Fibroblast of lung (primary cell): ENCODE measurements around the gene ATRNL1. TPM values are rescaled to one million over a fixed set of nuclear protein-coding genes. Genes with fewer than 3 reads are reported as not detected.
A peak's percentile ranks its signal among the peaks of the same experiment; 100 is the strongest.

Experiments
- DNase-seq, 2 donors: peaks; one replicate each; pipeline versions ENCODE4 v3.0.0 to v3.0.0-alpha.2; 2010; ENCODE audit warnings: low read depth in 2 of 2
- H2AFZ ChIP-seq: 2 replicates; pipeline ENCODE4 v1.5.1; 2012; ENCODE audit warnings: low read length, control low read depth, inconsistent platforms
- H3K27ac ChIP-seq: 2 replicates; pipeline ENCODE4 v1.5.1; 2011; ENCODE audit warnings: low read length, control low read depth; ENCODE audit not compliant: insufficient read depth
- H3K27me3 ChIP-seq: 2 replicates; pipeline ENCODE4 v1.5.1; 2011; ENCODE audit warnings: mild to moderate bottlenecking, low read length; ENCODE audit not compliant: control insufficient read depth, insufficient read depth
- H3K36me3 ChIP-seq: 2 replicates; pipeline ENCODE4 v1.5.1; 2011; ENCODE audit warnings: low read length; ENCODE audit not compliant: control insufficient read depth, insufficient read depth
- H3K4me1 ChIP-seq: 2 replicates; pipeline ENCODE4 v1.5.1; 2011; ENCODE audit warnings: low read length; ENCODE audit not compliant: control insufficient read depth, insufficient read depth; ENCODE audit errors: extremely low read depth
- H3K4me2 ChIP-seq: 2 replicates; pipeline ENCODE4 v1.5.1; 2011; ENCODE audit warnings: low read length, control low read depth; ENCODE audit not compliant: insufficient read depth; ENCODE audit errors: extremely low read depth
- H3K4me3 ChIP-seq, 4 experiments: fragments of 200-600 bp in 1 of 4; sonication (generic) in 1 of 4; replicated peaks in 1 of 4; 2 replicates each; pipeline ENCODE4 v1.5.1; 2011 to 2016; ENCODE audit warnings: low read length in 4 of 4, low read depth in 3 of 4, mild to moderate bottlenecking in 3 of 4, control low read depth in 2 of 4, inconsistent platforms in 1 of 4, mixed read lengths in 1 of 4; ENCODE audit not compliant: insufficient read depth in 1 of 4; ENCODE audit errors: control extremely low read depth in 1 of 4
- H3K79me2 ChIP-seq: 2 replicates; pipeline ENCODE4 v1.5.1; 2012; ENCODE audit warnings: mild to moderate bottlenecking, low read length, inconsistent platforms; ENCODE audit not compliant: control insufficient read depth, insufficient read depth
- H3K9ac ChIP-seq: 2 replicates; pipeline ENCODE4 v1.5.1; 2011; ENCODE audit warnings: mild to moderate bottlenecking, low read length, control low read depth; ENCODE audit not compliant: insufficient read depth
- H3K9me3 ChIP-seq: 2 replicates; pipeline ENCODE4 v1.5.1; 2012; ENCODE audit warnings: low read depth, low read length; ENCODE audit not compliant: control insufficient read depth, insufficient read depth
- H4K20me1 ChIP-seq: 2 replicates; pipeline ENCODE4 v1.5.1; 2011; ENCODE audit warnings: low read length; ENCODE audit not compliant: control insufficient read depth, insufficient read depth; ENCODE audit errors: extremely low read depth
- CTCF ChIP-seq, 2 donors: IDR thresholded peaks in 1 of 2; conservative IDR thresholded peaks in 1 of 2; 1 replicate in 1 of 2; 2 replicates in 1 of 2; pipeline ENCODE4 v1.5.1; 2011 to 2012; ENCODE audit warnings: low read length in 2 of 2, control low read depth in 1 of 2, inconsistent platforms in 1 of 2, low read depth in 1 of 2, mild to moderate bottlenecking in 1 of 2
- EZH2 ChIP-seq: IDR thresholded peaks from 2 replicates; pipeline ENCODE4 v1.5.1; 2012; ENCODE audit warnings: low read length, control low read depth, mild to moderate bottlenecking; ENCODE audit errors: missing control alignments
- polyA plus RNA-seq, 2 donors: library from polyadenylated mRNA; depleted of rRNA in 1 of 2; stranded (reverse) in 1 of 2; unstranded in 1 of 2; fragments of >200 nt; gene quantifications; 2 replicates each; pipeline ENCODE4 v1.2.1, GENCODE V29; 2011 to 2012; ENCODE audit warnings: missing spikeins in 1 of 2
- total RNA-seq: library from RNA; depleted of rRNA; stranded (reverse); fragments of >200 nt; gene quantifications from 2 replicates; pipeline ENCODE4 v1.2.1, GENCODE V29; 2014

ATRNL1 gene
- total and polyA plus RNA-seq, 2 donors (not counting 1 experiment from before 2014, with no cell fraction given): 0.33 TPM

GRCh38 chr10:115953281-115953680, 860.1 kb downstream of the ATRNL1 start:
- Histone ChIP-seq H3K4me3 (no peak overlapping the region), H3K4me2 (no peak overlapping the region), H4K20me1 (no peaks in the 10 kb centered on the region), H3K27me3 (no peaks in the 10 kb centered on the region), H3K79me2 (no peaks in the 10 kb centered on the region), H3K9me3 (no peaks in the 10 kb centered on the region), H3K27ac (no peak overlapping the region), H2AFZ (no peak overlapping the region), H3K36me3 (no peaks in the 10 kb centered on the region), H3K4me1 (no peaks in the 10 kb centered on the region), H3K9ac (no peak overlapping the region)
- no peak for TF ChIP-seq EZH2
- TF ChIP-seq CTCF (conservative IDR thresholded peaks at IDR 0.05 in 1 of 2, IDR thresholded peaks at IDR 0.05 in 1 of 2; ENCODE audit: low read depth in 1 of 2, low read length in 2 of 2): no peak
- DNase-seq: no peak

GRCh38 chr10:115953968-115954367, 860.8 kb downstream of the ATRNL1 start:
- Histone ChIP-seq H3K9ac (no peak overlapping the region), H3K27me3 (no peaks in the 10 kb centered on the region), H3K79me2 (no peaks in the 10 kb centered on the region), H3K27ac (no peak overlapping the region), H3K4me1 (no peaks in the 10 kb centered on the region), H2AFZ (no peak overlapping the region), H3K36me3 (no peaks in the 10 kb centered on the region), H4K20me1 (no peaks in the 10 kb centered on the region), H3K9me3 (no peaks in the 10 kb centered on the region), H3K4me3 (no peak overlapping the region), H3K4me2 (no peak overlapping the region)
- TF ChIP-seq EZH2: no peak
- no peak for TF ChIP-seq CTCF (conservative IDR thresholded peaks at IDR 0.05 in 1 of 2, IDR thresholded peaks at IDR 0.05 in 1 of 2; ENCODE audit: low read depth in 1 of 2, low read length in 2 of 2)
- no peak for DNase-seq

- peak in 1 of 2 donors; percentile 37 for DNase-seq
- H3K27me3 ChIP-seq: no peaks in the 10 kb centered on the region
- no peaks in the 10 kb centered on the region for H3K4me1 ChIP-seq
- H3K36me3 ChIP-seq: no peaks in the 10 kb centered on the region
- H3K4me3 ChIP-seq: no peak overlapping the region
- H3K79me2 ChIP-seq: no peaks in the 10 kb centered on the region
- no peak overlapping the region for H3K9ac ChIP-seq
- no peak overlapping the region for H3K4me2 ChIP-seq
- H3K27ac ChIP-seq: no peak overlapping the region
- H3K9me3 ChIP-seq: no peaks in the 10 kb centered on the region
- TF ChIP-seq CTCF (conservative IDR thresholded peaks at IDR 0.05 in 1 of 2, IDR thresholded peaks at IDR 0.05 in 1 of 2; ENCODE audit: low read depth in 1 of 2, low read length in 2 of 2) (no peak), EZH2 (no peak)
- no peaks in the 10 kb centered on the region for H4K20me1 ChIP-seq
- H2AFZ ChIP-seq: no peak overlapping the region
Observed at GRCh38 chr10:115956225-115957011, 863.3 kb downstream of the ATRNL1 start.
